Stimulated activated CD4-positive, alpha-beta T cell treated with anti-CD3 and anti-CD28 coated beads, Interleukin-12 subunit alpha, Interleukin-12 subunit beta, amount 100 ng/mL, for 4 hours (primary cell): ENCODE measurements around the gene TBC1D3B.
"Not testable (repeated sequence)": the region's sequence is repeated elsewhere in the genome, so short reads cannot be mapped to it uniquely, and the experiment has no call there.

Source experiments
- DNase-seq: peaks from one replicate; pipeline ENCODE4 v3.0.0-alpha.2; 2020

Gene TBC1D3B

GRCh38 chr17:36168836-36169235 is 7.6 kb downstream of the TBC1D3B start:
- DNase-seq: not testable (repeated sequence)

GRCh38 chr17:36153895-36154610 is 22.4 kb downstream of the TBC1D3B start:
- DNase-seq: no peak

GRCh38 chr17:36152639-36153120 is 23.8 kb downstream of the TBC1D3B start:
- DNase-seq: no peak

GRCh38 chr17:36151891-36152638 is 24.4 kb downstream of the TBC1D3B start:
- no peak for DNase-seq

- DNase-seq: no peak
Measured at GRCh38 chr17:36149296-36149820, 27.1 kb downstream of the TBC1D3B start.

GRCh38 chr17:36148559-36149295 is 27.7 kb downstream of the TBC1D3B start:
- peak; percentile 45 for DNase-seq

GRCh38 chr17:36147601-36148000 is 28.8 kb downstream of the TBC1D3B start:
- no peak for DNase-seq

- no peak for DNase-seq
Measured at GRCh38 chr17:36144981-36145729, 31.3 kb downstream of the TBC1D3B start.

GRCh38 chr17:36144014-36144413 is 32.4 kb downstream of the TBC1D3B start:
- DNase-seq: no peak

- no peak for DNase-seq
Measured at GRCh38 chr17:36142806-36143205, 33.6 kb downstream of the TBC1D3B start.

- DNase-seq: no peak
Measured at GRCh38 chr17:36142235-36142634, 34.2 kb downstream of the TBC1D3B start.

- no peak for DNase-seq
Measured at GRCh38 chr17:36136439-36136838, 40.0 kb downstream of the TBC1D3B start.

GRCh38 chr17:36136036-36136435 is 40.4 kb downstream of the TBC1D3B start:
- no peak for DNase-seq

- DNase-seq: no peak
Measured at GRCh38 chr17:36135465-36135864, 41.0 kb downstream of the TBC1D3B start.

- DNase-seq: no peak
Measured at GRCh38 chr17:36133602-36134236, 42.7 kb downstream of the TBC1D3B start.

- no peak for DNase-seq
Measured at GRCh38 chr17:36132421-36132831, 44.0 kb downstream of the TBC1D3B start.

- DNase-seq: no peak
Measured at GRCh38 chr17:36131931-36132330, 44.5 kb downstream of the TBC1D3B start.

- no peak for DNase-seq
Measured at GRCh38 chr17:36131421-36131820, 45.0 kb downstream of the TBC1D3B start.

- no peak for DNase-seq
Measured at GRCh38 chr17:36130346-36130745, 46.1 kb downstream of the TBC1D3B start.

GRCh38 chr17:36129616-36130015 is 46.8 kb downstream of the TBC1D3B start:
- DNase-seq: no peak

- no peak for DNase-seq
Measured at GRCh38 chr17:36128411-36128978, 47.9 kb downstream of the TBC1D3B start.

- DNase-seq: no peak
Measured at GRCh38 chr17:36127911-36128310, 48.5 kb downstream of the TBC1D3B start.
